GM12864 (cell line): ENCODE measurements around the gene DYNLT3.
A peak's percentile ranks its signal among the peaks of the same experiment; 100 is the strongest.

ENCODE experiments used
- DNase-seq: peaks from one replicate; pipeline ENCODE4 v3.0.0-alpha.2; 2011; ENCODE audit warnings: low read depth
- H3K4me3 ChIP-seq: 2 replicates; pipeline ENCODE4 v1.5.1; 2011; ENCODE audit warnings: mild to moderate bottlenecking, low read depth, low read length, control low read depth
- CTCF ChIP-seq: IDR thresholded peaks from 2 replicates; pipeline ENCODE4 v1.5.1; 2011; ENCODE audit warnings: low read depth, mild to moderate bottlenecking, moderate library complexity, low read length, control low read depth, inconsistent platforms; ENCODE audit errors: missing control alignments

DYNLT3 gene

GRCh38 chrX:37867536-37868153, 20.3 kb upstream of the DYNLT3 start:
- DNase-seq = no peak

GRCh38 chrX:37863728-37864127, 16.4 kb upstream of the DYNLT3 start:
- H3K4me3 ChIP-seq = no peak overlapping the region
- no peak for TF ChIP-seq CTCF
- no peak for DNase-seq

More at GRCh38 chrX:37867536-37868153, 20.3 kb upstream of the DYNLT3 start:
- H3K4me3 ChIP-seq = no peak overlapping the region
- TF ChIP-seq CTCF = no peak

GRCh38 chrX:37862851-37863250, 15.5 kb upstream of the DYNLT3 start:
- H3K4me3 ChIP-seq = no peak overlapping the region
- no peak for DNase-seq
- no peak for TF ChIP-seq CTCF

GRCh38 chrX:37860721-37861120, 13.3 kb upstream of the DYNLT3 start:
- no peak for TF ChIP-seq CTCF
- no peak overlapping the region for H3K4me3 ChIP-seq
- no peak for DNase-seq

- TF ChIP-seq CTCF = no peak
- H3K4me3 ChIP-seq = no peak overlapping the region
- no peak for DNase-seq
These were observed 7.4 kb upstream of the DYNLT3 start for GRCh38 chrX:37854748-37855147.

DNA sequence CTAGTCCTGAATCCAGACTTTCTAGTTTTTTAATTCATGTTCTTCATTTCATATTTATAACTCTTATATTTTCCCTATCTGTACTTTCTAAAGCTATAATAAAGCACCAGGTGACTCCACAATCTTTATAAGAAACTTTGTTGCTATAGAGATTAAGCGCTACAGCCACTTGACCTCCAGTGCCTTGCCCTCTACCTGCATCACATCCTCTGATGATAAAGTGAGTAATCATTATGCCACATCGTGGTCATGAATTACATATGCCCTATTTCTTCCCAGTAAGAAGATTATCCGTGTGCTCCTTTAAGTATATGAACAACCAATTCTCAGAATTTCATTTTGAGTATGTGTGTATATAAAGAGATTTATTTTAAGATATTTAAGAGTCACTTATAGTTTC, 6.8 kb upstream of the DYNLT3 start:
- TF ChIP-seq CTCF = no peak
- no peak for DNase-seq
- no peak overlapping the region for H3K4me3 ChIP-seq

GRCh38 chrX:37847733-37848197, 394 bp upstream of the DYNLT3 start:
- peak overlapping the region; percentile 61 for H3K4me3 ChIP-seq
- DNase-seq = no peak
- no peak for TF ChIP-seq CTCF
